HG02759 (cell line): ENCODE measurements around the gene CCDC47.
"Not testable (repeated sequence)": the region's sequence is repeated elsewhere in the genome, so short reads cannot be mapped to it uniquely, and the experiment has no call there.

Source experiments
- ATAC-seq: cut with Tn5 transposase; IDR thresholded peaks from one replicate; pipeline ENCODE4 v1.9.1; 2021; ENCODE audit warnings: mild to moderate bottlenecking, moderate library complexity; ENCODE audit not compliant: unreplicated experiment

The CCDC47 gene

GRCh38 chr17:63773272-63774140 is at the start of gene CCDC47:
Gene CCDC47 (minus strand): TSS chr17:63773597. CDS start chr17:63766175, 7,422 bp downstream.
- peak; percentile 87 for ATAC-seq

- ATAC-seq, result no peak
These were observed 49.1 kb upstream of the CCDC47 start for GRCh38 chr17:63822537-63822936.

- ATAC-seq, result no peak
These were observed 48.4 kb upstream of the CCDC47 start for GRCh38 chr17:63821804-63822203.

GRCh38 chr17:63820963-63821561 is 47.7 kb upstream of the CCDC47 start:
- ATAC-seq, result no peak

- no peak for ATAC-seq
These were observed 46.5 kb upstream of the CCDC47 start for GRCh38 chr17:63819585-63820537.

GRCh38 chr17:63819131-63819530 is 45.7 kb upstream of the CCDC47 start:
- ATAC-seq, result no peak

- ATAC-seq, result no peak
These were observed 44.5 kb upstream of the CCDC47 start for GRCh38 chr17:63817736-63818385.

- no peak for ATAC-seq
These were observed 43.3 kb upstream of the CCDC47 start for GRCh38 chr17:63816669-63817068.

- ATAC-seq, result no peak
These were observed 42.7 kb upstream of the CCDC47 start for GRCh38 chr17:63816123-63816522.

- no peak for ATAC-seq
These were observed 36.6 kb upstream of the CCDC47 start for GRCh38 chr17:63809970-63810369.

GRCh38 chr17:63805591-63805990 is 32.2 kb upstream of the CCDC47 start:
- no peak for ATAC-seq

- no peak for ATAC-seq
These were observed 30.9 kb upstream of the CCDC47 start for GRCh38 chr17:63804328-63804727.

GRCh38 chr17:63800783-63801182 is 27.4 kb upstream of the CCDC47 start:
- ATAC-seq, result no peak

GRCh38 chr17:63798572-63799106 is 25.2 kb upstream of the CCDC47 start:
- ATAC-seq, result no peak

GRCh38 chr17:63796375-63796774 is 23.0 kb upstream of the CCDC47 start:
- ATAC-seq, result not testable (repeated sequence)

- ATAC-seq, result no peak
These were observed 18.8 kb upstream of the CCDC47 start for GRCh38 chr17:63792055-63792729.

- no peak for ATAC-seq
These were observed 16.7 kb upstream of the CCDC47 start for GRCh38 chr17:63790057-63790456.

- no peak for ATAC-seq
These were observed 13.7 kb upstream of the CCDC47 start for GRCh38 chr17:63786971-63787711.

GRCh38 chr17:63786117-63786516 is 12.7 kb upstream of the CCDC47 start:
- no peak for ATAC-seq
